ENCODE results near the gene CCNYL1. TPM values are rescaled to one million over a fixed set of nuclear protein-coding genes. Genes with fewer than 3 reads are reported as not detected.

CCNYL1 gene
- total and polyA plus RNA-seq, 10 donors = 4.7 to 22.8 (median 15.8) TPM

GRCh38 chr2:207791579-207792243, 80.3 kb downstream of the CCNYL1 start:
- no peak overlapping the region for H3K4me3 ChIP-seq
- peak overlapping the region in 3 of 8 donors; percentile 43 to 66 (median 60) for H3K27ac ChIP-seq
- no peaks in the 10 kb centered on the region for H3K36me3 ChIP-seq
- no peaks in the 10 kb centered on the region for H3K27me3 ChIP-seq (replicated peaks in 1 of 7)
- intact Hi-C loops (cut with DNase I; ENCODE audit: low total_unique reads) = no loop called here
- peaks cover 0 to 9% (median 2%) of the 10 kb centered on the region in 6 donors for H3K4me1 ChIP-seq
- no peak for DNase-seq
- 42 to 61% (median 50%) methylated on average over 6 of the region's 6 CpGs for WGBS, 5 donors
- TF ChIP-seq POLR2A (IDR thresholded peaks at IDR 0.05) = no peak
- TF ChIP-seq CTCF (IDR thresholded peaks at IDR 0.05 in 8 of 11, conservative IDR thresholded peaks at IDR 0.05 in 3 of 11) = no peak
- no peak for TF ChIP-seq POLR2AphosphoS5 (IDR thresholded peaks at IDR 0.05)
- H3K9me3 ChIP-seq = no peaks in the 10 kb centered on the region

GRCh38 chr2:207792244-207792785, 80.9 kb downstream of the CCNYL1 start:
- WGBS, 5 donors = 45 to 74% (median 56%) methylated on average over 5 to 6 of the region's 6 CpGs

GRCh38 chr2:207796585-207797350, 85.3 kb downstream of the CCNYL1 start:
- no peaks in the 10 kb centered on the region for H3K27me3 ChIP-seq (replicated peaks in 1 of 7)
- intact Hi-C loops (cut with DNase I; ENCODE audit: low total_unique reads) = no loop called here
- WGBS, 5 donors = 70 to 89% (median 83%) methylated on average over 8 of the region's 8 CpGs

More at GRCh38 chr2:207792244-207792785, 80.9 kb downstream of the CCNYL1 start:
- H3K27ac ChIP-seq = peak overlapping the region in 5 of 8 donors; percentile 43 to 71 (median 60)
- H3K36me3 ChIP-seq = no peaks in the 10 kb centered on the region
- intact Hi-C loops (cut with DNase I; ENCODE audit: low total_unique reads) = no loop called here
- no peaks in the 10 kb centered on the region for H3K9me3 ChIP-seq
- H3K4me3 ChIP-seq = no peak overlapping the region
- DNase-seq = no peak
- H3K4me1 ChIP-seq = peaks cover 0 to 9% (median 2%) of the 10 kb centered on the region in 6 donors
- no peak for TF ChIP-seq POLR2AphosphoS5 (IDR thresholded peaks at IDR 0.05)
- no peak for TF ChIP-seq POLR2A (IDR thresholded peaks at IDR 0.05)
- no peak for TF ChIP-seq CTCF (IDR thresholded peaks at IDR 0.05 in 8 of 11, conservative IDR thresholded peaks at IDR 0.05 in 3 of 11)
- no peaks in the 10 kb centered on the region for H3K27me3 ChIP-seq (replicated peaks in 1 of 7)

More at GRCh38 chr2:207796585-207797350, 85.3 kb downstream of the CCNYL1 start:
- no peak overlapping the region for H3K4me3 ChIP-seq
- no peak for DNase-seq
- H3K4me1 ChIP-seq = peaks cover 0 to 5% (median 0%) of the 10 kb centered on the region in 6 donors
- TF ChIP-seq POLR2AphosphoS5 (IDR thresholded peaks at IDR 0.05) = no peak
- TF ChIP-seq CTCF (IDR thresholded peaks at IDR 0.05 in 8 of 11, conservative IDR thresholded peaks at IDR 0.05 in 3 of 11) = no peak
- no peak for TF ChIP-seq POLR2A (IDR thresholded peaks at IDR 0.05)
- no peaks in the 10 kb centered on the region for H3K9me3 ChIP-seq
- no peak overlapping the region for H3K27ac ChIP-seq
- H3K36me3 ChIP-seq = no peaks in the 10 kb centered on the region

Measured in spleen (tissue), 11 donors.